H9 (cell line): ENCODE measurements around the gene CNTF. TPM values are rescaled to one million over a fixed set of nuclear protein-coding genes. Genes with fewer than 3 reads are reported as not detected.

Source experiments
- DNase-seq: peaks from one replicate; pipeline ENCODE4 v3.0.0-alpha.2; 2017
- H2AFZ ChIP-seq: one replicate; pipeline ENCODE4 v1.6.1; 2013; ENCODE audit warnings: mild to moderate bottlenecking, low read length, control low read depth, moderate library complexity
- H2AK5ac ChIP-seq: 2 replicates; pipeline ENCODE4 v1.6.1; 2013; ENCODE audit warnings: low read length, control low read depth, mixed read lengths; ENCODE audit not compliant: insufficient read length
- H2BK120ac ChIP-seq: one replicate; pipeline ENCODE4 v1.6.1; 2013; ENCODE audit warnings: low read depth, mild to moderate bottlenecking, low read length, control low read depth, inconsistent platforms; ENCODE audit not compliant: poor library complexity, severe bottlenecking
- H2BK12ac ChIP-seq: 2 replicates; pipeline ENCODE4 v1.6.1; 2013; ENCODE audit warnings: low read length, control low read depth, mixed read lengths, low read depth; ENCODE audit not compliant: insufficient read length
- H2BK15ac ChIP-seq: 2 replicates; pipeline ENCODE4 v1.6.1; 2013; ENCODE audit warnings: low read depth, low read length, control low read depth
- H2BK20ac ChIP-seq: one replicate; pipeline ENCODE4 v1.6.1; 2013; ENCODE audit warnings: low read depth, mild to moderate bottlenecking, low read length, control low read depth, inconsistent platforms; ENCODE audit not compliant: poor library complexity, severe bottlenecking
- H2BK5ac ChIP-seq: 2 replicates; pipeline ENCODE4 v1.6.1; 2013; ENCODE audit warnings: low read length, control low read depth, mixed read lengths; ENCODE audit not compliant: insufficient read length
- H3K14ac ChIP-seq: 2 replicates; pipeline ENCODE4 v1.6.1; 2013; ENCODE audit warnings: low read length, control low read depth; ENCODE audit not compliant: insufficient read depth
- H3K18ac ChIP-seq: 2 replicates; pipeline ENCODE4 v1.6.1; 2013; ENCODE audit warnings: low read depth, mild to moderate bottlenecking, mixed read lengths, low read length, control low read depth; ENCODE audit not compliant: insufficient read length
- H3K23ac ChIP-seq: 2 replicates; pipeline ENCODE4 v1.6.1; 2013; ENCODE audit warnings: low read length, control low read depth, mixed read lengths, low read depth; ENCODE audit not compliant: insufficient read length
- H3K23me2 ChIP-seq: 2 replicates; pipeline ENCODE4 v1.6.1; 2013; ENCODE audit warnings: low read depth, mild to moderate bottlenecking, mixed read lengths, low read length, control low read depth; ENCODE audit not compliant: insufficient read length, poor library complexity, severe bottlenecking
- H3K27ac ChIP-seq: 2 replicates; pipeline ENCODE4 v1.5.1; 2013; ENCODE audit warnings: low read length, control low read depth, mixed read lengths, low read depth; ENCODE audit not compliant: insufficient read length
- H3K27me3 ChIP-seq: 2 replicates; pipeline ENCODE4 v1.6.1; 2013; ENCODE audit warnings: low read length, control low read depth, inconsistent platforms; ENCODE audit not compliant: insufficient read depth
- H3K4ac ChIP-seq: 2 replicates; pipeline ENCODE4 v1.6.1; 2013; ENCODE audit warnings: low read depth, mild to moderate bottlenecking, control low read depth, inconsistent platforms, low read length, moderate library complexity
- H3K4me1 ChIP-seq: 2 replicates; pipeline ENCODE4 v1.6.1; 2013; ENCODE audit warnings: low read length, control low read depth, inconsistent platforms; ENCODE audit not compliant: insufficient read depth
- H3K4me2 ChIP-seq: 2 replicates; pipeline ENCODE4 v1.6.1; 2013; ENCODE audit warnings: low read length, control low read depth, mixed read lengths; ENCODE audit not compliant: insufficient read length, insufficient read depth
- H3K56ac ChIP-seq: 2 replicates; pipeline ENCODE4 v1.6.1; 2013; ENCODE audit warnings: low read depth, mild to moderate bottlenecking, mixed read lengths, low read length, control low read depth; ENCODE audit not compliant: insufficient read length
- H3K79me1 ChIP-seq: 2 replicates; pipeline ENCODE4 v1.6.1; 2013; ENCODE audit warnings: low read depth, mild to moderate bottlenecking, moderate library complexity, low read length, control low read depth, inconsistent platforms; ENCODE audit not compliant: insufficient read depth, poor library complexity, severe bottlenecking
- H3K79me2 ChIP-seq: 2 replicates; pipeline ENCODE4 v1.6.1; 2013; ENCODE audit warnings: low read length, control low read depth, inconsistent platforms; ENCODE audit not compliant: insufficient read depth
- H3K9ac ChIP-seq: 2 replicates; pipeline ENCODE4 v1.6.1; 2013; ENCODE audit warnings: low read length, control low read depth, mixed read lengths; ENCODE audit not compliant: insufficient read length; ENCODE audit errors: extremely low read depth
- H3K9me3 ChIP-seq: one replicate; pipeline ENCODE4 v1.6.1; 2013; ENCODE audit warnings: low read depth, low read length, inconsistent platforms; ENCODE audit not compliant: control insufficient read depth
- H3T11ph ChIP-seq: one replicate; pipeline ENCODE4 v1.6.1; 2013; ENCODE audit warnings: mild to moderate bottlenecking, low read length, control low read depth, inconsistent platforms
- H4K20me1 ChIP-seq: one replicate; pipeline ENCODE4 v1.6.1; 2013; ENCODE audit not compliant: control insufficient read depth, insufficient read length, insufficient read depth
- H4K5ac ChIP-seq: 2 replicates; pipeline ENCODE4 v1.6.1; 2013; ENCODE audit warnings: low read depth, mild to moderate bottlenecking, mixed read lengths, low read length, control low read depth; ENCODE audit not compliant: insufficient read length
- H4K8ac ChIP-seq: replicated peaks from 2 replicates; pipeline ENCODE4 v1.6.1; 2013; ENCODE audit warnings: low read length, control low read depth, mixed read lengths, low read depth; ENCODE audit not compliant: insufficient read length
- H4K91ac ChIP-seq: 2 replicates; pipeline ENCODE4 v1.6.1; 2013; ENCODE audit warnings: low read depth, mild to moderate bottlenecking, moderate library complexity, mixed read lengths, low read length, control low read depth; ENCODE audit not compliant: insufficient read length
- H3K27ac Mint-ChIP-seq, 3 experiments: 2 replicates in 2 of 3; 3 replicates in 1 of 3; pipeline ENCODE4 v1.8.0; 2020 to 2021; ENCODE audit warnings: mixed read lengths in 3 of 3, mild to moderate bottlenecking in 1 of 3, moderate library complexity in 1 of 3
- H3K27me3 Mint-ChIP-seq: 2 replicates; pipeline ENCODE4 v1.8.0; 2021; ENCODE audit warnings: low read depth, mild to moderate bottlenecking, moderate library complexity, mixed read lengths
- H3K36me3 Mint-ChIP-seq, 3 experiments: 2 replicates in 2 of 3; 3 replicates in 1 of 3; pipeline ENCODE4 v1.8.0; 2020 to 2021; ENCODE audit warnings: low read depth in 3 of 3, mixed read lengths in 3 of 3; ENCODE audit not compliant: insufficient read depth in 1 of 3
- H3K4me1 Mint-ChIP-seq, 2 experiments: 2 replicates each; pipeline ENCODE4 v1.8.0; 2020; ENCODE audit warnings: mixed read lengths in 2 of 2
- H3K4me3 Mint-ChIP-seq, 2 experiments: 2 replicates in 1 of 2; 3 replicates in 1 of 2; pipeline ENCODE4 v1.8.0; 2020 to 2021; ENCODE audit warnings: mild to moderate bottlenecking in 2 of 2, mixed read lengths in 2 of 2, moderate library complexity in 1 of 2
- H3K9me3 Mint-ChIP-seq, 2 experiments: 2 replicates in 1 of 2; 3 replicates in 1 of 2; pipeline ENCODE4 v1.8.0; 2020; ENCODE audit warnings: mild to moderate bottlenecking in 2 of 2, mixed read lengths in 2 of 2, moderate library complexity in 1 of 2
- WGBS: extraction: QIAGEN DNeasy Blood & Tissue Kit; methylation state at CpG from one replicate; pipeline ENCODE4 v1.1.7; 2013; ENCODE audit warnings: missing lambda C conversion rate, low lambda C conversion rate, mixed read lengths; ENCODE audit not compliant: insufficient read length; ENCODE audit errors: extremely low coverage; 5-methylcytosine and 5-hydroxymethylcytosine counted together
- total RNA-seq: library from RNA; stranded (reverse); gene quantifications from 2 replicates; pipeline ENCODE4 v1.2.1, GENCODE V29; 2021
- TF ChIP-seq, protein P1 (sequence below): fragments of 200-600 bp; sonication (generic); conservative IDR thresholded peaks from 3 replicates; pipeline ENCODE4 v1.8.0; 2021; ENCODE audit warnings: antibody characterized with exemption, mild to moderate bottlenecking

CNTF gene
- total RNA-seq, 1 experiment from 2014 or later = 3.5 TPM

DNA sequence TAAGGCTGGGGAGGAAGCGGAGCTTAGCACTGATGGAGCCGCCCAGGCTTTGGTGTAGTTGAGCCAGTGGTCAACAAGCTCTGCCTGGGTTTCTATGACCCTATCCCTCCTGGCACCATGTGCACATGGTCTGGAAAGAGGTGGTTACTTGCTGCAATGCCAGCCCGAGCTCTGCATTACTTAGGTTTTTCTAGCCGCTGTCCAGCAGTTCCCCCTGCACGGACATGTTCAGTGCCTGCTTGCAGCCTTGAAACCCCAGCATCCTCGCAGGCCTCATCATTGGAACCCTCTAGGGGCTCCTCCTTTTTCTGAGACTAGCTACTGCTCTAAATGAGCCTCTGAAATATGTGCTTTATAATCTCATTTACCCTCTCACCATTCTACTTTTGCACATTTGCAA is 16.6 kb downstream of the CNTF start:
- Histone ChIP-seq H4K8ac (no peak overlapping the region), H2BK15ac (no peak overlapping the region), H2AK5ac (no peak overlapping the region), H3K14ac (no peak overlapping the region), H3K23ac (no peak overlapping the region), H2BK120ac (no peak overlapping the region), H3K9me3 (no peaks in the 10 kb centered on the region), H4K5ac (no peak overlapping the region), H3K27ac (no peak overlapping the region), H3K23me2 (no peaks in the 10 kb centered on the region), H2BK20ac (no peak overlapping the region), H3T11ph (no peak overlapping the region), H4K20me1 (no peaks in the 10 kb centered on the region), H3K79me2 (no peaks in the 10 kb centered on the region), H3K18ac (no peak overlapping the region), H3K27me3 (no peaks in the 10 kb centered on the region), H3K56ac (no peak overlapping the region), H3K4ac (no peak overlapping the region), H3K4me2 (no peak overlapping the region), H2BK5ac (no peak overlapping the region), H3K79me1 (no peaks in the 10 kb centered on the region), H3K4me1 (no peaks in the 10 kb centered on the region), H2BK12ac (no peak overlapping the region), H4K91ac (no peak overlapping the region), H3K9ac (no peak overlapping the region), H2AFZ (no peak overlapping the region)
- WGBS = no CpG with 5 or more reads among the region's 6 CpGs
- Mint-ChIP-seq H3K4me1 (no peaks in the 10 kb centered on the region), H3K27ac (no peak overlapping the region), H3K9me3 (peaks cover 0 to 2% of the 10 kb centered on the region in 2 experiments; a peak in 2 of 5 replicates), H3K4me3 (no peak overlapping the region), H3K27me3 (peaks cover 2% of the 10 kb centered on the region), H3K36me3 (no peaks in the 10 kb centered on the region)
- TF ChIP-seq, protein P1, sequence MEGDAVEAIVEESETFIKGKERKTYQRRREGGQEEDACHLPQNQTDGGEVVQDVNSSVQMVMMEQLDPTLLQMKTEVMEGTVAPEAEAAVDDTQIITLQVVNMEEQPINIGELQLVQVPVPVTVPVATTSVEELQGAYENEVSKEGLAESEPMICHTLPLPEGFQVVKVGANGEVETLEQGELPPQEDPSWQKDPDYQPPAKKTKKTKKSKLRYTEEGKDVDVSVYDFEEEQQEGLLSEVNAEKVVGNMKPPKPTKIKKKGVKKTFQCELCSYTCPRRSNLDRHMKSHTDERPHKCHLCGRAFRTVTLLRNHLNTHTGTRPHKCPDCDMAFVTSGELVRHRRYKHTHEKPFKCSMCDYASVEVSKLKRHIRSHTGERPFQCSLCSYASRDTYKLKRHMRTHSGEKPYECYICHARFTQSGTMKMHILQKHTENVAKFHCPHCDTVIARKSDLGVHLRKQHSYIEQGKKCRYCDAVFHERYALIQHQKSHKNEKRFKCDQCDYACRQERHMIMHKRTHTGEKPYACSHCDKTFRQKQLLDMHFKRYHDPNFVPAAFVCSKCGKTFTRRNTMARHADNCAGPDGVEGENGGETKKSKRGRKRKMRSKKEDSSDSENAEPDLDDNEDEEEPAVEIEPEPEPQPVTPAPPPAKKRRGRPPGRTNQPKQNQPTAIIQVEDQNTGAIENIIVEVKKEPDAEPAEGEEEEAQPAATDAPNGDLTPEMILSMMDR = no peak
- DNase-seq = no peak
